K562 (cell line): Measurements from ENCODE around the gene RAB31. TPM values are rescaled to one million over a fixed set of nuclear protein-coding genes. Genes with fewer than 3 reads are reported as not detected.
A peak's percentile ranks its signal among the peaks of the same experiment; 100 is the strongest.

ENCODE experiments used
- AFF1 ChIP-seq, 2 experiments: fragments of 450-650 bp; IDR thresholded peaks; 2 replicates each; pipeline ENCODE4 v1.6.1; 2018; ENCODE audit warnings: mild to moderate bottlenecking in 2 of 2, low read depth in 1 of 2; ENCODE audit not compliant: partially characterized antibody in 2 of 2
- E4F1 ChIP-seq: fragments of 250-450 bp; sonication (Bioruptor Pico); IDR thresholded peaks from 2 replicates; pipeline ENCODE4 v1.5.0; 2021; ENCODE audit warnings: mild to moderate bottlenecking, borderline replicate concordance
- EP300 ChIP-seq: IDR thresholded peaks from 2 replicates; pipeline ENCODE4 v1.6.1; 2012; ENCODE audit warnings: low read length, improper control_type of control experiment
- ETS1 ChIP-seq: conservative IDR thresholded peaks from 2 replicates; pipeline ENCODE4 v1.6.1; 2011; ENCODE audit warnings: low read depth, mild to moderate bottlenecking, low read length; ENCODE audit not compliant: control insufficient read depth
- ETV1 ChIP-seq: fragments of 450-650 bp; conservative IDR thresholded peaks from 2 replicates; pipeline ENCODE4 v1.6.1; 2016; ENCODE audit warnings: missing genetic modification characterization, control low read depth, low read depth, missing compliant biosample characterization
- FOSL1 ChIP-seq: fragments of 200-800 bp; sonication (Bioruptor generic); conservative IDR thresholded peaks from 2 replicates; pipeline ENCODE4 v1.6.1; 2016; ENCODE audit warnings: missing genetic modification characterization, missing compliant biosample characterization
- GTF2A2 ChIP-seq: IDR thresholded peaks from 2 replicates; pipeline ENCODE4 v1.6.1; 2016; ENCODE audit warnings: mild to moderate bottlenecking, missing genetic modification characterization, missing compliant biosample characterization
- HDAC6 ChIP-seq: IDR thresholded peaks from 2 replicates; pipeline ENCODE4 v1.6.1; 2012; ENCODE audit warnings: low read depth, mild to moderate bottlenecking, control low read depth, inconsistent platforms, low read length, moderate library complexity
- PCBP1 ChIP-seq: fragments of 200-400 bp; formaldehyde crosslinking; IDR thresholded peaks from 2 replicates; pipeline ENCODE4 v1.6.1; 2018; ENCODE audit warnings: mild to moderate bottlenecking, low read depth, low read length; ENCODE audit not compliant: poor library complexity, severe bottlenecking
- PREB ChIP-seq: sonication (generic); formaldehyde crosslinking; IDR thresholded peaks from 2 replicates; pipeline ENCODE4 v1.8.1; 2023; ENCODE audit warnings: mild to moderate bottlenecking, missing genetic modification reagents
- PRPF4 ChIP-seq: fragments of 200-400 bp; formaldehyde crosslinking; IDR thresholded peaks from one replicate; pipeline ENCODE4 v1.6.1; 2017; ENCODE audit warnings: low read length, low read depth, mild to moderate bottlenecking; ENCODE audit not compliant: insufficient read depth, poor library complexity, severe bottlenecking
- RBM14 ChIP-seq: fragments of 200-400 bp; formaldehyde crosslinking; IDR thresholded peaks from 2 replicates; pipeline ENCODE4 v1.6.1; 2018; ENCODE audit warnings: low read depth, mild to moderate bottlenecking, low read length, moderate library complexity, borderline replicate concordance; ENCODE audit not compliant: insufficient read depth
- SMAD2 ChIP-seq: fragments of 150-350 bp; IDR thresholded peaks from 2 replicates; pipeline ENCODE4 v1.6.1; 2014; ENCODE audit warnings: low read depth, mild to moderate bottlenecking, low read length
- ZBTB1 ChIP-seq: sonication (generic); formaldehyde crosslinking; IDR thresholded peaks from 2 replicates; pipeline ENCODE4 v1.8.1; 2023; ENCODE audit warnings: missing genetic modification reagents, low read depth, mild to moderate bottlenecking, borderline replicate concordance
- ZKSCAN8 ChIP-seq: fragments of 200-800 bp; sonication (Bioruptor generic); IDR thresholded peaks from 2 replicates; pipeline ENCODE4 v1.6.1; 2016; ENCODE audit warnings: missing genetic modification characterization, missing compliant biosample characterization
- polyA plus RNA-seq, 8 experiments: library from polyadenylated mRNA; depleted of rRNA in 4 of 8; stranded (reverse) in 5 of 8; unstranded in 3 of 8; fragments of >200 nt; fragmentation: Nextera tagmentation in 2 of 8; fragmentation: Illumina TruSeq in 1 of 8; extraction: Ambion mirVana in 2 of 8; extraction: Trizol in 1 of 8; gene quantifications; 2 replicates each; pipeline versions ENCODE4 v1.2.1 to v1.2.3, GENCODE V29; 2011 to 2014; ENCODE audit warnings: inconsistent platforms in 1 of 8, missing spikeins in 1 of 8
- total RNA-seq, 7 experiments: library from RNA; depleted of rRNA in 6 of 7; stranded (reverse); fragments of >200 nt in 6 of 7; fragmentation: Illumina TruSeq in 2 of 7; extraction: Trizol in 2 of 7; gene quantifications; 2 replicates each; pipeline versions ENCODE4 v1.2.1 to v1.2.3, GENCODE V29; 2011 to 2021; ENCODE audit warnings: low replicate concordance in 1 of 7

RAB31 gene
- total and polyA plus RNA-seq, 9 of the 15 experiments (the other 6 are each of a cell fraction or from before 2014, with no cell fraction given) = 20.7 to 70.4 (median 41.3) TPM

- no peak for TF ChIP-seq RBM14
- TF ChIP-seq AFF1 (IDR thresholded peaks at IDR 0.05; ENCODE audit: low read depth in 1 of 2, partially characterized antibody in 2 of 2) = no peak
- no peak for TF ChIP-seq PCBP1
- TF ChIP-seq EP300 = peak; percentile 35; the same call in 1 of the 2 replicates
- TF ChIP-seq ETS1 = no peak
- no peak for TF ChIP-seq PREB
- TF ChIP-seq SMAD2 = no peak
- TF ChIP-seq ZBTB1 (CRISPR knock-in tag) = no peak
- TF ChIP-seq FOSL1 (tag) = peak; percentile 51; the same call in 1 of the 2 replicates
- no peak for TF ChIP-seq HDAC6
- TF ChIP-seq PRPF4 = no peak
- no peak for TF ChIP-seq ZKSCAN8 (CRISPR knock-in tag)
- TF ChIP-seq E4F1 = no peak
- TF ChIP-seq GTF2A2 (tag) = no peak
- TF ChIP-seq ETV1 (tag) = peak; percentile 11; the same call in 1 of the 2 replicates
Measured at GRCh38 chr18:9757827-9758621, 49.9 kb downstream of the RAB31 start (continued).
